ENCODE measurements around the gene LLGL2.

Gene LLGL2

GRCh38 chr17:75588596-75589011, 63.1 kb downstream of the LLGL2 start:
- no peak for TF ChIP-seq CTCF (conservative IDR thresholded peaks at IDR 0.05; ENCODE audit: control insufficient read depth, insufficient read depth, low read depth, low read length)
- no peak overlapping the region for H3K4me3 ChIP-seq (ENCODE audit: control insufficient read depth, low read depth, low read length)
- DNase-seq (ENCODE audit: low read depth): no peak

GRCh38 chr17:75589012-75589918, 63.8 kb downstream of the LLGL2 start:
- peak overlapping the region; percentile 41 for H3K4me3 ChIP-seq (ENCODE audit: control insufficient read depth, low read depth, low read length)
- TF ChIP-seq CTCF (conservative IDR thresholded peaks at IDR 0.05; ENCODE audit: control insufficient read depth, insufficient read depth, low read depth, low read length): peak; percentile 4
- DNase-seq (ENCODE audit: low read depth): peak; percentile 56

- no peak for TF ChIP-seq CTCF (conservative IDR thresholded peaks at IDR 0.05; ENCODE audit: control insufficient read depth, insufficient read depth, low read depth, low read length)
- no peak for DNase-seq (ENCODE audit: low read depth)
- no peak overlapping the region for H3K4me3 ChIP-seq (ENCODE audit: control insufficient read depth, low read depth, low read length)
Observed at GRCh38 chr17:75589919-75590303, 64.4 kb downstream of the LLGL2 start.

GRCh38 chr17:75590314-75590761, 64.8 kb downstream of the LLGL2 start:
- no peak for DNase-seq (ENCODE audit: low read depth)
- no peak for TF ChIP-seq CTCF (conservative IDR thresholded peaks at IDR 0.05; ENCODE audit: control insufficient read depth, insufficient read depth, low read depth, low read length)
- no peak overlapping the region for H3K4me3 ChIP-seq (ENCODE audit: control insufficient read depth, low read depth, low read length)

- no peak for DNase-seq (ENCODE audit: low read depth)
- TF ChIP-seq CTCF (conservative IDR thresholded peaks at IDR 0.05; ENCODE audit: control insufficient read depth, insufficient read depth, low read depth, low read length): no peak
- no peak overlapping the region for H3K4me3 ChIP-seq (ENCODE audit: control insufficient read depth, low read depth, low read length)
Observed at GRCh38 chr17:75590849-75591721, 65.6 kb downstream of the LLGL2 start.

GRCh38 chr17:75591722-75592302, 66.3 kb downstream of the LLGL2 start:
- H3K4me3 ChIP-seq (ENCODE audit: control insufficient read depth, low read depth, low read length): no peak overlapping the region
- no peak for DNase-seq (ENCODE audit: low read depth)
- TF ChIP-seq CTCF (conservative IDR thresholded peaks at IDR 0.05; ENCODE audit: control insufficient read depth, insufficient read depth, low read depth, low read length): no peak
